Measurements from ENCODE around the gene AEN.
"Not testable (repeated sequence)": the region's sequence is repeated elsewhere in the genome, so short reads cannot be mapped to it uniquely, and the experiment has no call there.

Gene AEN

DNA sequence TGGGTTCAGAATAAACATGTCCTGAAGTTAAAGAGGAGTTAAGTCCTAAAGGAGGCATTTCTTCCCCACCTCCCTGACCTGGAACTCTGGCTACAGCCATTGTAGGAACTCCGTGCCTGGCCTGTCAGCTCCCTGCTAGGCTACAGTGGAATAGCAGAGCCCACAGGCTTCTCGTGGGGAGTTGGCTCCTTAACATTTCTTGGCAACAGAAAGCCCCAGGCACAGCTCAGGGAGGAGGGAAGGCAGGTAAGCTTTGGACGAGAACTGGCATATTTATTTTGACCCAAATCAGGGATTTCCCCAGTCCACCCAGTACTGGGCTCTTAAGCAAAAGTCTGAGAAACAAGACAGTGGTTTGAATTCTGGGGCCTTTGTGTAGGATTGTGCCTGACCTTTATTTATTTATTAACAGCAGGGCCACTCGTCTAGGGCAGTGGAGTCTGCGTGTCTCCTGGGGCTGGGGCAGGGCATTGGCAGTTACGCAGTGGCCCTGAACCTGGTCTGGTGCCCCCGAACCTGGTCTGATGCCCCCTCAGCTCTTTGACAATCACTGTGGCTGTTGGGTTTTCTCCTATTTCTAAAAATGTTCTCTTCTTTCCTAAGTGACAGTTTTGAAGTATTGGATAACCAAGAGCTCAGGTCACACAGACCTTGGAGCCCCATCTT lies 9.8 kb downstream of the AEN start:
- DNase-seq (ENCODE audit: low read depth, low spot score), result no peak

DNA sequence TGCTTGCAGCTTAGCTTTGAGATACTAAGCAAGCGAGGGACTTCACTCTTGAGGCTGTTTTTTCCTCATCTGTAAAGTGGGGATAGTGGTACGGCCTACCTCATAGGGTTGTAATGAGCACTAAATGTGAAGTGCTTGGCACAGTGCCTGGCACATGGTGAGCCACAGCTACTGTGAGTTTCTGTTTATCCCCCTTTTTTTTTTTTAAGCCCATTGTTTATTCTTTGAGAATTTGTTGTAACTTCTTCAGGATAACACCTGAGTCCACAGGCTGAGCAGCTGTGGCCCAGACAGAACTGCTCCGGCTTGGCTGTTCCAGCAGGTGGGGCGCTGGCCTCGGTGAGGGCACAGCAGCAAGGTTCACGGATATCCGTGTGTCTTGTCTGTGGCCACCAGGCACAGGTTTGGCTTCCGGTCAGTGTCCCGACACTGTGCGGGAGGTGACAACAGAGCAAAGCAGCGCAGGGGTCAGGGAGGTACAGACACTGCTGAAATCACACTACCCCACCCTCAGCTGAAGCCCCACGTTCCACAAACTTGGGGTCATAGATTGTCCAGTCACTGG lies 10.4 kb downstream of the AEN start:
- DNase-seq (ENCODE audit: low read depth, low spot score), result no peak

DNA sequence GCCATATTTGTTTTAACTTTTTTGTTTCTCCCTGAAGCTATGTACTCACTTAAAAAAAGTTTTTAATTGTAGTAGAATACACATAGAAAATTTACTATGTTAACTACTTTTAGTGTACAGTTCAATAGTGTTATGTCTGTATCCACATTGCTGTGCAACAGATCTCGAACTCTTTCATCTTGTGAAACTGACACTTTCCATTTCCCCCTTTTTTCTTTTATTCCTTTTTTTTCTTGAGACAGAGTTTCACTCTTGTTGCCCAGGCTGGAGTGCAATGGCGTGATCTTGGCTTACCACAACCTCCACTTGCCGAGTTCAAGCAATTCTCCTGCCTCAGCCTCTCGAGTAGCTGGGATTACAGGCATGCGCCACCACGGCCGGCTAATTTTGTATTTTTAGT lies 11.7 kb downstream of the AEN start:
- not testable (repeated sequence) for DNase-seq (ENCODE audit: low read depth, low spot score)

DNA sequence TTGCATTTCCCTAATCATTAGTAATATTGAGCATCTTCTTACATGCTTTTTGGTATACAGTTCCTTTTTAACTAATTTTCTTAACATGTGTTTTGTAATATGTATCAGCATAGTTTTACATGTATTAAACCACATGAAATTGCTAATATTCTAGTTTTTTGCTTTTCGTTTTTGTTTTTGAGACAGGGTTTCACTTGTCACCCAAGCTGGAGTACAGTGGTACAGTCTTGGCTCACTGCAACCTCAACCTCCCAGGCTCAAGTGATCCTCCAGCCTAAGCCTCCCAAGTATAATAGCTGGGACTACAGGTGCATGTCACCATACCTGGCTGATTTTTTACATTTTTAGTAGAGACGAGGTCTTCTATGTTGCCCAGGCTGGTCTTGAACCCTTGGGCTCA lies 13.3 kb downstream of the AEN start:
- DNase-seq (ENCODE audit: low read depth, low spot score), result no peak

DNA sequence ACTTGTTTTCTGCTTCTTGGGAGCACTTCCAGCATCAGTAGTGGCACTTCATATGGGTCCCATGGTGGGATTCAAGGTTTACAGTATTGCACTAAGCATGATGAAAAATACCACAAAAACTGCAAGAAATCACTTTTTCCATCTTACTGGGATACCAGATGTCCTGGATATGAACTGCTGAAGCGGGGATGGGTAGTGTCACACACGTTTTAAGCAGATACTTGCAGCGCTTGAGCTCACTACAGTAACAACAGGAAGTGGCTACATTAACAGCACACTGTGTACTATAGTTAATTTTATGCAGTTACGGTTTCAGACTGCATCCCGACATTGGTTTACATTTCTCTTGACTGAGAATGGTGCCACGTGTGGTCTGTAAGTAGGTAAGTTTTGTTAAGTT lies 14.2 kb downstream of the AEN start:
- no peak for DNase-seq (ENCODE audit: low read depth, low spot score)

DNA sequence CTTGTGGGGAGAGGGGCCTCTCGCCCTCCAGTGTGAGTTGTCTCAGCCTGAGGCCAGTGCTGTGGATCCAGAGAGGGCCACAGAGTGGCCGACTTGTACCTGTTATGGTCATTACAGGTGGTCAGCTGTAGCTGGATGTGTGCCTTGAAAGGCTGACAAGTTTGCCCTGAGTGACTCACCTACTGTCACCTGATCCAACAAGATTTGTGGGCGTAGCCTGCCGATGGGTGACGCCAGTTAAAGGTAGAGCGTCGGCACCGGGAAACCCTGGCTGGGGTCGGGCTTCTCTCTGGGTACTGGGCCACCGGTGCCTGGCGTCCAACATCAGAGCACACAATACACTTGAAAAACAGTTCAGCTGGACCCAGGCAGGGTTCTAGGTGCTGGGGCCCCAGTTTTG lies 14.9 kb downstream of the AEN start:
- DNase-seq (ENCODE audit: low read depth, low spot score), result no peak

DNA sequence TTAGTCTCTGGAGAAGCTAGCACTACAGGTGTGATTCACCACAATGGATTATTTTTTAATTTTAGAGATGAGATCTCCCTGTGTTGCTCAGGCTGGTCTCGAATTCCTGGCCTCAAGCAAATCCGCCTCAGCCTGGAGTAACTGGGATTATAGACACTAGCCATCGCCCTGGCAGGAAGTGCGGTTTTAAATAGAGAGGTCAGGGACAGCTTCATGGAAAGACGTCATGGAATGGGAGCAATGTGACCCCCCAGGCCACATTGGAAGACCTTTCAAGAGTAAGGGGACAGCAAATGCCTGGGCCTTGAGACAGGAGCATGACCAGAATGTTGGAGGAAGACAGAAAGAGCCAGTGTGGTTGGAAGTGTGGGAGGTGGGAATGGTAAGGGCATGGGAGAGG lies 15.5 kb downstream of the AEN start:
- DNase-seq (ENCODE audit: low read depth, low spot score), result no peak

DNA sequence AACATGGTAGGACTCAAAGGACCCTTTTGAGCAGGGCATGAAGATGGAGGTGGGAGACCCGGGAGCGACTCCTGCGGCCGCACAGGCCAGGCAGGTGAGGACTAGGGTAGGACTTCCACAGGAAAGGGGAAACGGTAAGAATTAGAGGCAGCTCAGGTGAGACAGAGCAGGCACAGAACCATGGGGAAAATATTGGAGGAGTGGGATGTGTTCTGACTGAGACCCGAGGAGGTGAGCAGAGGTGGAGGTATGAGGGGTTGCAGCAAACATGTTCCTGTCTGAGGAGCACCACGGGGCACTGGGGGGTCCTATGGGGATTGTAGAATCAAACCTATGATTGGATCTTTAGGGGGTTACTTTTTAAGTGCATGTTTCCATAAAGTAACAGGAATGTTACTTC lies 16.3 kb downstream of the AEN start:
- DNase-seq (ENCODE audit: low read depth, low spot score), result no peak

DNA sequence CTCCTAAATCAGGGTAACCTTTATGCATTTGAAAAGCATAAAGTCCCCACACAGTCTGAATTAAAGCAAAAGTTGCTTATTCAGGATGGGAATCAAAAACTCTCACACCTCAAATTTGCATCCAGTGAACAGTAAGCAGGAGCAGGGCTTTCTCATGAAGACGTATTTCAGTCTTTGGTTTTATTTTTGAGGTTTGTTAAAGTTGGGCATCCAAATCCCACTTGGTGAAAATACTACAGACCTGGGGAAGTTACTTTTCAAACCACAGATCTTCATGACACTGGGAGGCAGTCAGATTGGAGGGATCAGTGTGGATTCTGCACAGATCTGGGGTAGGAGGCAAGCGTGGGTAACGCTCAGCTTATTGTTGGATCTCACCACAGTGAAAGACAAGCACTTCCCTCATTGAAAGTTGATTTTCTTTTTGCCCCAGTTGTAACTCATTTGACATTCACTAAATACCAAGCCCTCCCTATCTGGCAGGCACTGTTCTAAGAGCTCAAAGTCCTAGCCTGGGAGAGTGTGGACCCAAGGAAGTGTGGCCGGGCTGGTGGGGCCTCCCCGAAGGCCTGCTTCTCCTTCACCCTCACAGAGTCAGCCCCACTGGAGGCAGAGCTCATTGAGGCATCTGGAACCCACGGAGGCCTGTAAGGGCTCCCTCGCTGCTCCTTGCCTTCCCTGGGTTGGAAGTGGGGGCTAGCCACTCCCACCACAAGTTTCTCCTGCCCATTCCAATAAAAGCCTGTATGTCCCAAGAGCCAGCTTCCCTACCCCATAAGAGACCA lies 16.9 kb downstream of the AEN start:
- DNase-seq (ENCODE audit: low read depth, low spot score), result no peak

DNA sequence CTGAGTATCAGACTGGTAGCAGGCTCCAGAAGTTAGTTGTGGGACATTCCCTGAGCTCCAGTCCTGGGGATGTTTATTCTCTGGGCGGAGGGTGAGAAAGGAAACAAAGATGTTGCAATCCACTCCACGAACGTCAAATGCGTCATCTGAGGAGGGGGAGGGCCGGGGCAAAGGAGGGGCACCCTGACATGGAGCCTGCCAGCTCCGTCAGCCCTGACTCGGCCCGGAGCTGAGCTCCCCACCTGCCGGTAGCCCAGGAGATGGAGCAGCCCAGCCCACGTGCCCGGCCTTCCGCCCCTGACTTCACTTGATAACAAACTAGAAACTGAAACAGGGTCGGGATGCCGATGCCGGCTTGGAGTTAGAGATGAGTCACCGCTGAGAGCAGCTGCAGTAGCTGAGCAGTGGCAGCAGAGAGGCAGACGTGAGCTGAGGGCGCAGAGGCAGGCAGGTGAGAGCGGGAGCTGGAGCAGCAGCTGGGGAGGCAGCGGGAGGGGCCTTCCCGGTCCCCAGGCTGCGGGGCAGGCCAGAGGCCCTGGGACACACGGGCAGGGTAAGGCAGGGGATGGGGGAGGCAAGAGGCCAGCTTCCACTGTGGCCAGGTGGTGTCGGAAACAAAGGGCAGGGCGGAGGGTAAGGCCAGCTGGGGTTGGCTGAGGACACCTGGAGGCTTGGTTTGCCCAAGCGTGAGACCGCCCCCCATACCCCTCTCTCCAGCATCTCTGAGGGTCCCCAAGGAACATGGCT lies 17.7 kb downstream of the AEN start, which contains the start of gene ISG20:
ISG20 (plus strand) TSS at position 391 of the 747 bp plus-strand sequence; CDS start at position 742, 351 bp downstream.
- peak; percentile 80 for DNase-seq (ENCODE audit: low read depth, low spot score)

DNA sequence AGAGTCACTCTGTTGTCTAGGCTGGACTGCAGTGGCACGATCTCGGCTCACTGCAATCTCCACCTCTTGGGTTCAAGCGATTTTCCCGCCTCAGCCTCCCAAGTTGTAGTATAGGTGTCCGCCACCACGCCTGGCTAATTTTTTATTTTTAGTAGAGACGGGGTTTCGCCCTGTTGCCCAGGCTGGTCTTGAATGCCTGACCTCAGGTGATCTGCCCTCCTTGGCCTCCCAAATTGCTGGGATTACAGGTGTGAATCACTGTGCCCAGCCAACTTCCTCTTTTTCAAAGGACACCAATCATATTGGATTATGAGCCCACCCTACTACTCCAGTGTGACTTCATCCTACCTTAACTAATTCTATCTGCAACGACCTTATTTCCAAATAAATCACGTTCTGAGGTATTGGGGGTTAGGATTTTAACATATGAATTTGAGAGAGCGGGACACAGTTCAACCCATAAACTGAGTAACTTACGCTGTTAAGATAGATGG lies 20.9 kb downstream of the AEN start:
- no peak for DNase-seq (ENCODE audit: low read depth, low spot score)

DNA sequence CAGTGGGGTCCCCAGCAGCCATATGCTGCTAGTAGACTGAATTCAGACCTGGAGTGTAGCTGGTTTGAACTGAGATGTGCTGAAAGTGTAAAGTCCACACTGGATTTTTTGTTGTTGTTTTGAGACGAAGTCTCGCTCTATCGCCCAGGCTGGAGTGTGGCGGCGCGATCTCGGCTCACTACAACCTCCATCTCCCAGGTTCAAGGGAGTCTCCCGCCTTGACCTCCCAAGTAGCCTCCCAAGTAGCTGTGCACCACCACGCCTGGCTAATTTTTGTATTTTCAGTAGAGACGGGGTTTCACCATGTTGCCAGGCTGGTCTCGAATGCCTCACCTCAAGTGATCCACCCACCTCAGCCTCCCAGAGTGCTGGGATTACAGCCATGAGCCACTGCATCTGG lies 21.4 kb downstream of the AEN start:
- DNase-seq (ENCODE audit: low read depth, low spot score), result not testable (repeated sequence)

DNA sequence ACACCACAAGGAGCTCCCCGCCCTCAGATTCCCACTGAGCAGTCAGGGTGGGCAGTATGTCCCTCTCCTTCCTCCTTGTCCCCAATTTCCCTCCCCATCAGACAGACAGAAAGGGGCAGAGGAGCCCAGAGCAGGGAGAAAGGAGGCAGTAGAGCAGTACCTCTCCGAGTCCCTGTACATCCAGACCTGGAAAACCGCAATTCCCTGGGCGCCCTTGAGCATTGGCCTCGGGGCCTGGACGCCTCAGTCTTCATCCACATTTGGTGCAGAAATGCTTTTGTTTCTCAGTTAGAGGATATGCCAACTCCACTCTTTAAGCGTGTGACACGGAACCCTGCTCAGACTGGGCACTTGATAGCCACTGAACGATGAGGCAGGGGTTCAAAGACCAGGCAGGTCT lies 23.6 kb downstream of the AEN start:
- DNase-seq (ENCODE audit: low read depth, low spot score), result no peak

DNA sequence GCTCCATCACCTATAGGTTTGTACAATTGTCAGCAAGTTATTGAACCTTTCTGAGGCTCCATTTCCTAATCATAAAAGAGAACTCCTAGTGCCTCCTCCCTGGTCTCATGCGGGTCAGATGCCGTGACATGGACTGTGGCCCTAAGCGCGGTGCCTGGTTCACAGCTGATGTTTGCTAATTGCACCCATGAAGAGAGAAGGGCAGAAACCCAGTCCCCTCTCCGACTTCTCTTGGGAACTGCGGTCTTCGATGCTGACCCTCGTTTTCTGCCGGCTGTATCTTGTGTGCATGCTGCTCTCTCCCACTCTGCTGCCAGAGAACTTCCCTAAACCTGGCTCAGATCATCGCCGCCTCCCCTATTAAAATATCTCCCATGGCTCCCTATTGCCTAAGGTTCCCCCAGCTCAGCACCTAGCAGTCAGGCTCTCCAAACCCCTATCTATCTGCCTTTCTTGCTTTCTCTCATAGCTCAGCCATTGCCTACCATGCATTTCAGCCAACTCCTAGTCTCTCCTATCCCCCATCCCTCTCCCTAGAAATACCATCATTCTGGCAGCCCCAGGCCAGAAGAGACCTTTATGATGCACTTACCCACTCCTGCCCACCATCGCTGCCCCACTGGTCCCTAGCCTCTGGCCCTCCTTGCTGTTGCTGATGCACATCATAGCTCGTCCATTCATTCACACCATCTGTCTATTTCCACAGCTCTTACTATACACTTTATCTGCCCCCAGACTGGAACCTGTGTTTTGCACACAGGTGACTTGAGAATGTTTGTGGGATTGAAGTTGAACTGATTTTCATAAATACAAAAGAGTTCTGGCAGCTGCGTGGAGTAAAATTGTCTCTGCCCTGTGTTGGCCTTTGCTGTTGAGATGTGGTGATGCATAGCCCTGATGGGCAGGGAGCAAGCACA lies 24.3 kb downstream of the AEN start:
- DNase-seq (ENCODE audit: low read depth, low spot score), result no peak

DNA sequence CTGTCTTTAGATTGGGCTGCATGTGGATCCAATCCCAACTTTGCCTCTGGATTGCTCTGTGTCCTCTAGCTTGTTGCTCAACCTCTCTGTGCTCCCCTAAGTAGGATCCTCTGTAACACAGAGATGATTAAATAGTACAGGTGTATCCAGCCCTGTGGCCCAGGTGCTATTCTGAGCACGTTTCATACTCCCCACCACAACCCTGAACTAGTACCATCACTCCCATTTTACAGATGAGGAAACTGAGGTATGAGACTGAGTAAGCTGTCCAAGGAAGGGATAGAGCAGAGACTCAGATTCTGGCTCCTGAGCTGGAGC lies 24.9 kb downstream of the AEN start:
- no peak for DNase-seq (ENCODE audit: low read depth, low spot score)

DNA sequence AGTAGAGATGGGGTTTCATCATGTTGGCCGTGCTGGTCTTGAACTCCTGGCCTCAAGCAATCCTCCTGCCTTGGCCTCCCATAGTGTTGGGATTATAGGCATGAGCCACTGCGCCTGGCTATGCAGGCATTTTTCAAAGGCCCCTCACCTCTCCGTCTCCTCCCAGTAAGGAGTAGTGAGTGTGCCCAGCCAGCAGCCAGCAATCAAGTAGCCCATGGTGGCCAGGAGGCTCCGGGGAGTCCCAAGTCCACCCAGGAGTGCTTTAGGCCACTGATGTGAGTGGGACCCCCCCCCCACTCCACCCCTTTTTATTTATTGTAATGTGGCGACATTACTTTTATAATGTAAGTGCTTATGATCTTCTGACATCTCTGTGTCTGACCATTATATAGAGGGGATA lies 25.8 kb downstream of the AEN start:
- DNase-seq (ENCODE audit: low read depth, low spot score), result no peak

DNA sequence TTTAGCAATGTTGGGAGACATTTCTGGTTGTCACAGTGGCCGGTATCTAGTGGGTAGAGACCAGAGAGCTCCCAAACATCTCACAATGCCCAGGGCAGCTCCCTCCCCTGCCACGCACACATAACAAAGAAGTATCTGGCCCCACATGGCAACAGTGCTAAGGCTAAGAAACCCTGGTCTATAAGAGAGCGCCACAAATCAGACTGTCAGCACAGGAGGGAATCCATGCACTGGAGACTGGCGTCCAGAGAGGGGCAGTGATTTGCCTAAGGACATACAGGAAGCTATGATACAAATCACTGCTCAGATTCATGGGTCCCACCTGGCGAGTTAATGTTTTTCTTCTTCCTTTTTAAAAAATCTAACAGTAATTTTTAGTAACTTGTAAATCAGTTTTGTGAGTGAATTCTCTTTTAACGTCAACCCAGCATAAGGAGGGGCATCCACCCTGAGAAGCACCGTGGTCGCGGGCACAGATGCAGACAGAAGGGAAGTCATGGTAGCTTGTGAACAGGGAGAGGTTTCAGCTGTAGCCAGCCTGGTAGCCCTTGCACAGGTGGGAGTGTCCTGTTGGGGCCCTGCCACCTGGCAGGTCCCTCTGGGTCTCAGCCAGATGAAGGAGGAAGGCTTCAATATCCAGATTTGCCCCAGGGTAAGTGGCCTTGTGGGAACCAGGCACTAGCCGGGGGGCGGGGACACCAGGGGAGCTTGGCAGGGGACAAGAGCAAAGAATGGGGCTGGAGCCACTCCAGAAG lies 26.4 kb downstream of the AEN start:
- no peak for DNase-seq (ENCODE audit: low read depth, low spot score)

DNA sequence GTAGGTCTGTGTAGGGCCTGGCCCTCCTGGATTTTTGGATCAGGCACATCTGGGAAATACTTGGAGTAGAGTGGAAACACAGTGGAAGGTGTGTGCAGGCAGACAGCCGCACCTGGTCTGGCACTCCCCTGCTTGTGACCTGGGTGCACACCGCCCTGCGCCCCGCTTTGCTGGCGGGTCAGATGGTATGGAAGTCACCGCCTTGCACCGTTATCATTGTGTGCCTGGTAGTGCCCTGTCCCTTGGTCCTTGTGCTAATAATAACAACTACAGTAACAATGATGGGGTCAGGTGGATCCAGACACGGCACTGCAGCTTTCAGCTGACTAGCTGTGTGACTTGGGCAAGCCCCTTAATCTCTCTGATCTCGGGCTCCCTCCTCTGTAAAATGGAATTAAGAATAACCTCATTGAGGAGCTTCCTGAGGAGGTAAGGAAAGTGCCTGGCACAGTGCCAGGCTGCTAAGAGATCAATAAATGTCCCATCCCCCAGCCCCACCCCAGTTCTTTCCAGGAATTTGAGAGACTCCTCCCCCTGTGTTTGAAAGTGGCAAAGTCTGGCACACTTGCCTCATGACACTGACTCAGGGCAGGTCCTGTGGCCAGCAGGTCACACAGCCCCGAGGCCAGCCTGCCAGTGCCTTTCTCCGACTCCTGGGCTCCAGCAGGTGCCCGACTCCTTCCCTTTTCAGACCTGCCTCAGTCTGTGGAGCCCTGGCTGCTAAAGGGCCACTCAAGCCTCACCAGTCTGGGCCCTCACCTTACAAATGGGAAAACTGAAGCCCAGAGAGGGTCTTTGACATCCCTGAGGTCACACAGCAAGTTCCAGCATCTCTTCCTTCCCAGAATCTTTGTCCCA lies 27.4 kb downstream of the AEN start:
- no peak for DNase-seq (ENCODE audit: low read depth, low spot score)

DNA sequence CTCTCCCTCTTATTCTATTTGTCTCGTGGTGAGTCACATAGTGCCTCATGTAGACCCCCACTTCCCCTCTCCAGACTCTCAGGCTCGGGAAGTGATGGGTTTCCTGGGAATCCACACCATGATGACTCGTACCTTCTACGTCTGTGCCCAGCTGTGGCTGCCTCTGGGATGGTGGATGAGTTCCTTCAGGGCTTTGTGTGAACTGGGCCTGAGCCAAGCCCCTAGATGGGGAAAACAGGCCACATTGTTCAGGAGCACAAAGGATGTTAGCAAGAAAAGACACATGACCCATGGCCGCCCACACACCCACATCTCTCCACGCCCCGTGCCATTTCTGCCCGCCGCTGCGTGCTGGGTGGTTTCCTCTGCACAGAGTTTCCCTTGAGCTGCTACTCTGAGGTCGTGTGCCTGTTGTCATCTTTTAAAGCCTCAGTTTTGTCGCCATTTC lies 28.2 kb downstream of the AEN start:
- DNase-seq (ENCODE audit: low read depth, low spot score), result no peak

All from iPS DF 19.7 (cell line).